Measurements from ENCODE around the gene ADAM17. TPM values are rescaled to one million over a fixed set of nuclear protein-coding genes. Genes with fewer than 3 reads are reported as not detected.

The ADAM17 gene
- total and polyA plus RNA-seq, 2 of the 13 experiments (the other 11 are each of a cell fraction or from before 2014, with no cell fraction given): 6.5 to 33.4 TPM

DNA sequence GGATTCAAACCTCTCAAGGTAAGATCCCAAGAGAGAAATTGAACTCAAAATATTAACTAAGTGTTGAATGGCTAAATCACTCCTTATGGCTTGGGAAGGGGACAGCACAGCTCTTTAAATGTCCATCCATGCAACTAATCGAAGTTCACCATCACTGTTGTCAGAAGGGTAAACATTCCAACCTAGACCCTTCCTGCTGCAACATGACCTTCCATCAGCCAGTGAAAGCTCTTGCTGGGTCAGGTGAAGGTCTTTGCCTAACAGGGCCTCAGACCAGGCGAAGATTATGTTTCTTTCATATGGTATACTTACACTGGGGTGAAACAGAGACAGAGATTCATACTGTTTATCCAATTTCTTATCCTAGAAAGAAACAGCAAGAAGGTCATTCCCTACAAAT is 64.8 kb downstream of the ADAM17 start (continued):
- no peak for TF ChIP-seq CCDC6 (CRISPR knock-in tag; IDR thresholded peaks at IDR 0.05)
- TF ChIP-seq ZNF205 (CRISPR knock-in tag; IDR thresholded peaks at IDR 0.05): no peak
- TF ChIP-seq CSRNP2 (CRISPR knock-in tag; conservative IDR thresholded peaks at IDR 0.05; ENCODE audit: low read depth): no peak
- no peak for TF ChIP-seq ZNF782 (CRISPR knock-in tag; IDR thresholded peaks at IDR 0.05; ENCODE audit: borderline replicate concordance)
- TF ChIP-seq BHLHE40 (IDR thresholded peaks at IDR 0.05; ENCODE audit: low read length): no peak
- TF ChIP-seq NR2C2 (CRISPR knock-in tag; IDR thresholded peaks at IDR 0.05; ENCODE audit: borderline replicate concordance): no peak
- TF ChIP-seq KLF15 (CRISPR knock-in tag; IDR thresholded peaks at IDR 0.05; ENCODE audit: borderline replicate concordance): no peak
- TF ChIP-seq, protein P1, sequence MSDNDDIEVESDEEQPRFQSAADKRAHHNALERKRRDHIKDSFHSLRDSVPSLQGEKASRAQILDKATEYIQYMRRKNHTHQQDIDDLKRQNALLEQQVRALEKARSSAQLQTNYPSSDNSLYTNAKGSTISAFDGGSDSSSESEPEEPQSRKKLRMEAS (IDR thresholded peaks at IDR 0.05): peak; percentile 24; the same call in 1 of the 2 replicates
- TF ChIP-seq GFI1 (CRISPR knock-in tag; IDR thresholded peaks at IDR 0.05; ENCODE audit: borderline replicate concordance): peak; percentile 45; the same call in 1 of the 2 replicates
- TF ChIP-seq EEA1 (CRISPR knock-in tag; IDR thresholded peaks at IDR 0.05; ENCODE audit: borderline replicate concordance): no peak
- no peak for TF ChIP-seq MTA3 (CRISPR knock-in tag; IDR thresholded peaks at IDR 0.05)
- TF ChIP-seq ZNF251 (CRISPR knock-in tag; IDR thresholded peaks at IDR 0.05): no peak
- TF ChIP-seq SOX13 (IDR thresholded peaks at IDR 0.05): no peak
- TF ChIP-seq SOX13 (CRISPR knock-in tag; conservative IDR thresholded peaks at IDR 0.05 in 1 of 2, IDR thresholded peaks at IDR 0.05 in 1 of 2): peak in 1 of 2 experiments; percentile 40; a peak in 1 of 4 replicates
- no peak for TF ChIP-seq CBX2 (IDR thresholded peaks at IDR 0.05; ENCODE audit: low read depth, low read length)
- TF ChIP-seq CBX2 (CRISPR knock-in tag; IDR thresholded peaks at IDR 0.05; ENCODE audit: low read depth): no peak
- peak; percentile 52; the same call in 1 of the 2 replicates for TF ChIP-seq ARID5B (CRISPR knock-in tag; IDR thresholded peaks at IDR 0.05)
- no peak for TF ChIP-seq ZNF44 (CRISPR knock-in tag; IDR thresholded peaks at IDR 0.05)
- no peak for TF ChIP-seq USF2 (IDR thresholded peaks at IDR 0.05; ENCODE audit: low read depth, low read length)
- TF ChIP-seq USF2 (CRISPR knock-in tag; IDR thresholded peaks at IDR 0.05; ENCODE audit: borderline replicate concordance): no peak
- TF ChIP-seq SP1 (IDR thresholded peaks at IDR 0.05): no peak
- TF ChIP-seq SP1 (CRISPR knock-in tag; IDR thresholded peaks at IDR 0.05): no peak
- no peak for TF ChIP-seq ZNF282 (IDR thresholded peaks at IDR 0.05; ENCODE audit: partially characterized antibody)
- TF ChIP-seq TFAP4 (IDR thresholded peaks at IDR 0.05; ENCODE audit: borderline replicate concordance, low read depth): no peak
- TF ChIP-seq GATAD2A (CRISPR knock-in tag; IDR thresholded peaks at IDR 0.05): 0 out of 2 replicates have a peak, but pooled peaks have one; percentile 23
